WTC11 (cell line): Measurements from ENCODE around the gene TBC1D14. TPM values are rescaled to one million over a fixed set of nuclear protein-coding genes. Genes with fewer than 3 reads are reported as not detected.
A peak's percentile ranks its signal among the peaks of the same experiment; 100 is the strongest.

Experiments
- ATAC-seq: fragments of 200-7000 bp; cut with Tn5 transposase; 2 replicates; pipeline ENCODE4 v1.10.0; 2021; ENCODE audit warnings: mild to moderate bottlenecking, moderate library complexity
- CTCF ChIA-PET: fragments of 300-600 bp; sonication (Branson Sonifier 250); formaldehyde crosslinking; loops from one replicate; lab custom pipeline; 2021; ENCODE audit warnings: antibody characterized with exemption; lab: Charles Lee
- POLR2A ChIA-PET: fragments of 350-600 bp; sonication (Branson Sonifier 250); formaldehyde crosslinking; loops from one replicate; lab custom pipeline; 2021; ENCODE audit warnings: antibody characterized with exemption; lab: Charles Lee
- DNase-seq: peaks from one replicate; pipeline ENCODE4 v3.0.0; 2021; ENCODE audit warnings: low spot score
- H3K27ac Mint-ChIP-seq: 2 replicates; pipeline ENCODE4 v1.8.0; 2021; ENCODE audit warnings: mixed read lengths
- H3K27me3 Mint-ChIP-seq: 2 replicates; pipeline ENCODE4 v1.8.0; 2021; ENCODE audit warnings: low read depth, mild to moderate bottlenecking, moderate library complexity, mixed read lengths
- H3K36me3 Mint-ChIP-seq: 2 replicates; pipeline ENCODE4 v1.8.0; 2021; ENCODE audit warnings: mixed read lengths
- H3K4me1 Mint-ChIP-seq: 2 replicates; pipeline ENCODE4 v1.8.0; 2022; ENCODE audit warnings: mixed read lengths
- H3K4me3 Mint-ChIP-seq: 2 replicates; pipeline ENCODE4 v1.8.0; 2021; ENCODE audit warnings: mild to moderate bottlenecking, moderate library complexity, mixed read lengths
- H3K9me3 Mint-ChIP-seq: 2 replicates; pipeline ENCODE4 v1.8.0; 2021; ENCODE audit warnings: mixed read lengths
- ARID4B ChIP-seq: sonication (generic); formaldehyde crosslinking; IDR thresholded peaks from 2 replicates; pipeline ENCODE4 v1.8.0; 2023; ENCODE audit warnings: missing genetic modification reagents, mild to moderate bottlenecking, borderline replicate concordance
- ATF1 ChIP-seq: sonication (generic); formaldehyde crosslinking; IDR thresholded peaks from 2 replicates; pipeline ENCODE4 v1.8.1; 2023; ENCODE audit warnings: mild to moderate bottlenecking, moderate library complexity, missing genetic modification reagents
- ATF3 ChIP-seq: sonication (generic); formaldehyde crosslinking; conservative IDR thresholded peaks from 2 replicates; pipeline ENCODE4 v1.8.1; 2022; ENCODE audit warnings: mild to moderate bottlenecking, missing genetic modification reagents
- EMX1 ChIP-seq: fragments of 250-450 bp; sonication (Bioruptor Pico); IDR thresholded peaks from 2 replicates; pipeline ENCODE4 v1.8.0; 2021; ENCODE audit warnings: mild to moderate bottlenecking
- GRHL2 ChIP-seq: fragments of 250-450 bp; sonication (Bioruptor Pico); IDR thresholded peaks from 2 replicates; pipeline ENCODE4 v1.8.0; 2022; ENCODE audit warnings: mild to moderate bottlenecking, moderate library complexity; ENCODE audit not compliant: insufficient replicate concordance, severe bottlenecking
- JUN ChIP-seq: sonication (generic); formaldehyde crosslinking; IDR thresholded peaks from 2 replicates; pipeline ENCODE4 v1.8.0; 2023; ENCODE audit warnings: mild to moderate bottlenecking, missing genetic modification reagents
- NR1H2 ChIP-seq: sonication (generic); formaldehyde crosslinking; IDR thresholded peaks from 2 replicates; pipeline ENCODE4 v1.9.0; 2021; ENCODE audit warnings: mild to moderate bottlenecking, moderate library complexity, missing genetic modification reagents
- PREB ChIP-seq: sonication (generic); formaldehyde crosslinking; IDR thresholded peaks from 2 replicates; pipeline ENCODE4 v1.8.1; 2022; ENCODE audit warnings: mild to moderate bottlenecking, missing genetic modification reagents, moderate library complexity, borderline replicate concordance
- RELA ChIP-seq: sonication (generic); formaldehyde crosslinking; IDR thresholded peaks from 2 replicates; pipeline ENCODE4 v1.8.1; 2022; ENCODE audit warnings: missing genetic modification reagents, mild to moderate bottlenecking, borderline replicate concordance
- TCF7 ChIP-seq: sonication (generic); formaldehyde crosslinking; IDR thresholded peaks from 2 replicates; pipeline ENCODE4 v1.8.0; 2022; ENCODE audit warnings: mild to moderate bottlenecking, low read depth, missing genetic modification reagents, moderate library complexity
- TEAD4 ChIP-seq: sonication (generic); formaldehyde crosslinking; IDR thresholded peaks from 2 replicates; pipeline ENCODE4 v1.8.0; 2022; ENCODE audit warnings: mild to moderate bottlenecking, missing genetic modification reagents
- ZNF121 ChIP-seq: sonication (generic); formaldehyde crosslinking; IDR thresholded peaks from 2 replicates; pipeline ENCODE4 v1.8.0; 2023; ENCODE audit warnings: missing genetic modification reagents
- ZNF138 ChIP-seq: sonication (generic); formaldehyde crosslinking; conservative IDR thresholded peaks from 2 replicates; pipeline ENCODE4 v1.8.1; 2022; ENCODE audit warnings: mild to moderate bottlenecking, moderate library complexity, missing genetic modification reagents
- ZNF425 ChIP-seq: fragments of 250-450 bp; sonication (Bioruptor Pico); conservative IDR thresholded peaks from 2 replicates; pipeline ENCODE4 v1.9.0; 2021; ENCODE audit warnings: mild to moderate bottlenecking
- ZNF512 ChIP-seq: sonication (generic); formaldehyde crosslinking; IDR thresholded peaks from 2 replicates; pipeline ENCODE4 v1.8.1; 2022; ENCODE audit warnings: missing genetic modification reagents, borderline replicate concordance
- total RNA-seq: library from RNA; stranded (reverse); gene quantifications from 3 replicates; pipeline ENCODE4 v1.2.3, GENCODE V29; 2021

Gene TBC1D14
- total RNA-seq, 1 experiment from 2014 or later: 45.1 TPM

GRCh38 chr4:6991249-6991648 lies 81.6 kb downstream of the TBC1D14 start:
- ATAC-seq (no peak), DNase-seq (no peak)
- ChIA-PET CTCF (interaction anchor here (1.0 to 2.5 kb wide), 2 partner anchors 17 to 52 kb away, joined by 4 to 7 read pairs; a partner anchor contains a TSS), POLR2A (no interaction called here)
- Mint-ChIP-seq H3K27me3 (no peaks in the 10 kb centered on the region; the same call in 1 of the 2 replicates), H3K4me3 (no peak overlapping the region), H3K27ac (peak overlapping the region; percentile 87), H3K4me1 (peaks cover 26% of the 10 kb centered on the region), H3K36me3 (peaks cover 16% of the 10 kb centered on the region; the same call in 1 of the 2 replicates), H3K9me3 (no peaks in the 10 kb centered on the region)
- TF ChIP-seq JUN (CRISPR knock-in tag): no peak
- TF ChIP-seq TEAD4 (CRISPR knock-in tag): no peak
- no peak for TF ChIP-seq RELA (CRISPR knock-in tag)
- TF ChIP-seq EMX1 (CRISPR knock-in tag): no peak
- TF ChIP-seq ZNF138 (CRISPR knock-in tag): no peak
- TF ChIP-seq ATF1 (CRISPR knock-in tag): no peak
- no peak for TF ChIP-seq ZNF425 (CRISPR knock-in tag)
- TF ChIP-seq PREB (CRISPR knock-in tag): no peak

GRCh38 chr4:6991771-6992557 lies 82.3 kb downstream of the TBC1D14 start:
- ATAC-seq (no peak), DNase-seq (no peak)
- Mint-ChIP-seq H3K27ac (peak overlapping the region; percentile 49; the same call in 1 of the 2 replicates), H3K36me3 (peaks cover 17% of the 10 kb centered on the region; the same call in 1 of the 2 replicates), H3K27me3 (no peaks in the 10 kb centered on the region; the same call in 1 of the 2 replicates), H3K9me3 (no peaks in the 10 kb centered on the region)
- ChIA-PET POLR2A (no interaction called here), CTCF (interaction anchor here (1.0 to 2.5 kb wide), 2 partner anchors 18 to 51 kb away, joined by 4 to 7 read pairs; a partner anchor contains a TSS)
- TF ChIP-seq ZNF121 (CRISPR knock-in tag) (no peak), ATF3 (CRISPR knock-in tag) (no peak), ARID4B (CRISPR knock-in tag) (no peak), JUN (CRISPR knock-in tag) (no peak), NR1H2 (no peak), ZNF512 (CRISPR knock-in tag) (no peak), TCF7 (CRISPR knock-in tag) (no peak), GRHL2 (CRISPR knock-in tag) (no peak)
- TF ChIP-seq, all 79 proteins: peak for 0
- Mint-ChIP-seq H3K4me3 (no peak overlapping the region), H3K4me1 (peaks cover 26% of the 10 kb centered on the region)
